HepG2 (cell line): ENCODE results near the gene SNX21. TPM values are rescaled to one million over a fixed set of nuclear protein-coding genes. Genes with fewer than 3 reads are reported as not detected.

Source experiments
- BORCS8-MEF2B ChIP-seq: sonication (generic); formaldehyde crosslinking; IDR thresholded peaks from 2 replicates; pipeline ENCODE4 v1.8.0; 2022; ENCODE audit warnings: mild to moderate bottlenecking, missing genetic modification reagents
- CAMTA2 ChIP-seq: sonication (generic); formaldehyde crosslinking; IDR thresholded peaks from 2 replicates; pipeline ENCODE4 v1.4.0; 2020; ENCODE audit warnings: mild to moderate bottlenecking, missing genetic modification reagents, borderline replicate concordance
- ETV6 ChIP-seq: sonication (generic); formaldehyde crosslinking; conservative IDR thresholded peaks from 2 replicates; pipeline ENCODE4 v1.4.0; 2020; ENCODE audit warnings: missing genetic modification reagents
- HES4 ChIP-seq: sonication (generic); formaldehyde crosslinking; IDR thresholded peaks from 2 replicates; pipeline ENCODE4 v1.9.0; 2021; ENCODE audit warnings: mild to moderate bottlenecking, missing genetic modification reagents, borderline replicate concordance
- IKZF1 ChIP-seq: fragments of 450-650 bp; IDR thresholded peaks from 2 replicates; pipeline ENCODE4 v1.7.1; 2016
- LCORL ChIP-seq, 2 experiments: fragments of 450-650 bp in 1 of 2; sonication (generic) in 1 of 2; formaldehyde crosslinking in 1 of 2; IDR thresholded peaks; 2 replicates each; pipeline versions ENCODE4 v1.5.0 to v1.6.1; 2017 to 2020; ENCODE audit warnings: antibody characterized with exemption in 1 of 2, missing genetic modification reagents in 1 of 2
- MLLT10 ChIP-seq: sonication (generic); formaldehyde crosslinking; IDR thresholded peaks from 2 replicates; pipeline ENCODE4 v1.4.0; 2020; ENCODE audit warnings: missing genetic modification reagents
- MYC ChIP-seq: sonication (generic); formaldehyde crosslinking; IDR thresholded peaks from 2 replicates; pipeline ENCODE4 v1.9.0; 2021; ENCODE audit warnings: missing genetic modification reagents, borderline replicate concordance
- NFIC ChIP-seq: IDR thresholded peaks from 2 replicates; pipeline ENCODE4 v1.6.1; 2012; ENCODE audit warnings: mild to moderate bottlenecking, low read length, inconsistent platforms
- ZKSCAN8 ChIP-seq: IDR thresholded peaks from 2 replicates; pipeline ENCODE4 v1.6.1; 2016; ENCODE audit warnings: borderline replicate concordance, missing genetic modification reagents, missing compliant biosample characterization
- ZMYM3 ChIP-seq: sonication (generic); formaldehyde crosslinking; IDR thresholded peaks from 2 replicates; pipeline ENCODE4 v1.5.1; 2020; ENCODE audit warnings: mild to moderate bottlenecking, missing genetic modification reagents
- ZNF274 ChIP-seq: sonication (generic); formaldehyde crosslinking; IDR thresholded peaks from 2 replicates; pipeline ENCODE4 v1.5.1; 2020; ENCODE audit warnings: mild to moderate bottlenecking, missing genetic modification reagents
- ZNF660 ChIP-seq: sonication (generic); formaldehyde crosslinking; IDR thresholded peaks from 2 replicates; pipeline ENCODE4 v1.5.1; 2020; ENCODE audit warnings: mild to moderate bottlenecking, low read depth, missing genetic modification reagents, borderline replicate concordance
- ZNF768 ChIP-seq: sonication (generic); formaldehyde crosslinking; IDR thresholded peaks from 2 replicates; pipeline ENCODE4 v1.4.0; 2020; ENCODE audit warnings: missing genetic modification reagents
- polyA plus RNA-seq, 8 experiments: library from polyadenylated mRNA; depleted of rRNA in 3 of 8; stranded (reverse) in 7 of 8; unstranded in 1 of 8; fragments of >200 nt; fragmentation: Illumina TruSeq in 4 of 8; extraction: Trizol in 4 of 8; gene quantifications; 2 replicates each; pipeline versions ENCODE4 v1.2.1 to v1.2.3, GENCODE V29; 2011 to 2016; ENCODE audit warnings: low read depth in 4 of 8, missing spikeins in 1 of 8, mixed read lengths in 1 of 8; ENCODE audit not compliant: insufficient read depth in 1 of 8
- total RNA-seq, 5 experiments: library from RNA; depleted of rRNA; stranded (reverse); fragments of >200 nt; fragmentation: Illumina TruSeq; extraction: Trizol; gene quantifications; 2 replicates each; pipeline ENCODE4 v1.2.3, GENCODE V29; 2016; ENCODE audit warnings: low read depth in 1 of 5
- TF ChIP-seq, protein P1 (sequence below): sonication (generic); formaldehyde crosslinking; IDR thresholded peaks from 2 replicates; pipeline ENCODE4 v1.4.0; 2020; ENCODE audit warnings: missing genetic modification reagents
- TF ChIP-seq, protein P2 (sequence below): sonication (generic); formaldehyde crosslinking; IDR thresholded peaks from 2 replicates; pipeline ENCODE4 v1.5.0; 2020; ENCODE audit warnings: missing genetic modification reagents
- TF ChIP-seq, protein P3 (sequence below): sonication (generic); formaldehyde crosslinking; IDR thresholded peaks from 2 replicates; pipeline ENCODE4 v1.9.0; 2021; ENCODE audit warnings: missing genetic modification reagents, borderline replicate concordance
- TF ChIP-seq, protein P4 (sequence below): IDR thresholded peaks from 2 replicates; pipeline ENCODE4 v1.6.1; 2018; ENCODE audit warnings: missing genetic modification reagents, mild to moderate bottlenecking, missing compliant biosample characterization
- TF ChIP-seq, protein P5 (sequence below): sonication (generic); formaldehyde crosslinking; IDR thresholded peaks from 2 replicates; pipeline ENCODE4 v1.5.0; 2020; ENCODE audit warnings: mild to moderate bottlenecking, missing genetic modification reagents
- TF ChIP-seq, protein P6 (sequence below): sonication (generic); formaldehyde crosslinking; IDR thresholded peaks from 2 replicates; pipeline ENCODE4 v1.4.0; 2020; ENCODE audit warnings: mild to moderate bottlenecking, missing genetic modification reagents

The SNX21 gene
- total and polyA plus RNA-seq, 2 of the 13 experiments (the other 11 are each of a cell fraction or from before 2014, with no cell fraction given), result 7.7 to 12.8 TPM

DNA sequence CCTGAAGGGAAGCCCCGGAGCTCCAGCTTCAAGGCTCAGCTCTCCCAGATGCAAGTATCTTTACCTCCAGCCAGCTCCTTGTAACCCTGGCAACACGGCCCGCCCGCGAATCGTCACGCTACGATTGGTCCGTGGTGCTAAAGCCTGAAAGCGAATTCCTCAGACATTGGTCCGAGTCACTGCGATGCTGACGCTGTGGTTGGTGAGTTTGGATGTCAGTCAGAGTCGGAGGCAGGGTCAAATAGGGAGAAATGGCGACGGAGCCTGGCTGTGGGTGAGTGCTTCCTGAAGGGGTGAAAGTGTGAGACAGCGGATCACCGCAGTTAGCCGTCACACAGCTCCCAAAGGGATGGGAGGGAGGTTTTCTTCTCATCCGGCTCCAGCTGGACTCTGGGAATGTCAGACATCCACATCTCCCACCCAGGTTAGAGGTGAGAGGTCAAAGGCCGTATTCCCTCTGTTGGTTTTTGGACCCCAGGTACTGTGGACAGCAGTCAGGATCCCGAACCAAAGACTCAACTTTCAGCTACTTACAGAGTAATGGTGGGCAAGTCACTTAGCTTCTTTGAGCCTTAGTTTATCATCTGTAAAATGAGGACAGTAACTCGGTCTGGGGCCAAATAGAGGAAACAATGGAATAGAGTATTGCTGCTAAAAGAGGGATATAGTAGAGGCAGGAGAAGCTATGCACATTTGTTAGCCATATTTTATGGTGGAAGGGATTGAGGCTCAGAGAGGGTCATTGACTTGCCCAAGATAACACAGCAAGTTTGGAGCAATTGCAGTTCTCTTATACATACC lies 47.6 kb downstream of the SNX21 start, which contains the start of gene ZSWIM1 (continued):
- TF ChIP-seq, protein P1, sequence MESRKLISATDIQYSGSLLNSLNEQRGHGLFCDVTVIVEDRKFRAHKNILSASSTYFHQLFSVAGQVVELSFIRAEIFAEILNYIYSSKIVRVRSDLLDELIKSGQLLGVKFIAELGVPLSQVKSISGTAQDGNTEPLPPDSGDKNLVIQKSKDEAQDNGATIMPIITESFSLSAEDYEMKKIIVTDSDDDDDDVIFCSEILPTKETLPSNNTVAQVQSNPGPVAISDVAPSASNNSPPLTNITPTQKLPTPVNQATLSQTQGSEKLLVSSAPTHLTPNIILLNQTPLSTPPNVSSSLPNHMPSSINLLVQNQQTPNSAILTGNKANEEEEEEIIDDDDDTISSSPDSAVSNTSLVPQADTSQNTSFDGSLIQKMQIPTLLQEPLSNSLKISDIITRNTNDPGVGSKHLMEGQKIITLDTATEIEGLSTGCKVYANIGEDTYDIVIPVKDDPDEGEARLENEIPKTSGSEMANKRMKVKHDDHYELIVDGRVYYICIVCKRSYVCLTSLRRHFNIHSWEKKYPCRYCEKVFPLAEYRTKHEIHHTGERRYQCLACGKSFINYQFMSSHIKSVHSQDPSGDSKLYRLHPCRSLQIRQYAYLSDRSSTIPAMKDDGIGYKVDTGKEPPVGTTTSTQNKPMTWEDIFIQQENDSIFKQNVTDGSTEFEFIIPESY (CRISPR knock-in tag), result peak; percentile 35; the same call in 1 of the 2 replicates
- TF ChIP-seq, protein P2, sequence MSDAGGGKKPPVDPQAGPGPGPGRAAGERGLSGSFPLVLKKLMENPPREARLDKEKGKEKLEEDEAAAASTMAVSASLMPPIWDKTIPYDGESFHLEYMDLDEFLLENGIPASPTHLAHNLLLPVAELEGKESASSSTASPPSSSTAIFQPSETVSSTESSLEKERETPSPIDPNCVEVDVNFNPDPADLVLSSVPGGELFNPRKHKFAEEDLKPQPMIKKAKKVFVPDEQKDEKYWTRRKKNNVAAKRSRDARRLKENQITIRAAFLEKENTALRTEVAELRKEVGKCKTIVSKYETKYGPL (CRISPR knock-in tag), result no peak
- TF ChIP-seq ZMYM3 (peak; percentile 66), LCORL (IDR thresholded peaks at IDR 0.05) (no peak), LCORL (CRISPR knock-in tag; IDR thresholded peaks at IDR 0.05) (peak; percentile 81; the same call in 1 of the 2 replicates), ETV6 (CRISPR knock-in tag) (peak; percentile 57; the same call in 1 of the 2 replicates), BORCS8-MEF2B (CRISPR knock-in tag) (peak; percentile 88), NFIC (no peak), CAMTA2 (0 out of 2 replicates have a peak, but pooled peaks have one; percentile 60), ZNF768 (peak; percentile 87; the same call in 1 of the 2 replicates), ZNF660 (CRISPR knock-in tag) (no peak), HES4 (peak; percentile 54; the same call in 1 of the 2 replicates), ZKSCAN8 (CRISPR knock-in tag) (peak; percentile 56; the same call in 1 of the 2 replicates), ZNF274 (peak; percentile 80; the same call in 1 of the 2 replicates), MLLT10 (CRISPR knock-in tag) (no peak), MYC (CRISPR knock-in tag) (peak; percentile 48; the same call in 1 of the 2 replicates), IKZF1 (no peak)
- TF ChIP-seq, protein P3, sequence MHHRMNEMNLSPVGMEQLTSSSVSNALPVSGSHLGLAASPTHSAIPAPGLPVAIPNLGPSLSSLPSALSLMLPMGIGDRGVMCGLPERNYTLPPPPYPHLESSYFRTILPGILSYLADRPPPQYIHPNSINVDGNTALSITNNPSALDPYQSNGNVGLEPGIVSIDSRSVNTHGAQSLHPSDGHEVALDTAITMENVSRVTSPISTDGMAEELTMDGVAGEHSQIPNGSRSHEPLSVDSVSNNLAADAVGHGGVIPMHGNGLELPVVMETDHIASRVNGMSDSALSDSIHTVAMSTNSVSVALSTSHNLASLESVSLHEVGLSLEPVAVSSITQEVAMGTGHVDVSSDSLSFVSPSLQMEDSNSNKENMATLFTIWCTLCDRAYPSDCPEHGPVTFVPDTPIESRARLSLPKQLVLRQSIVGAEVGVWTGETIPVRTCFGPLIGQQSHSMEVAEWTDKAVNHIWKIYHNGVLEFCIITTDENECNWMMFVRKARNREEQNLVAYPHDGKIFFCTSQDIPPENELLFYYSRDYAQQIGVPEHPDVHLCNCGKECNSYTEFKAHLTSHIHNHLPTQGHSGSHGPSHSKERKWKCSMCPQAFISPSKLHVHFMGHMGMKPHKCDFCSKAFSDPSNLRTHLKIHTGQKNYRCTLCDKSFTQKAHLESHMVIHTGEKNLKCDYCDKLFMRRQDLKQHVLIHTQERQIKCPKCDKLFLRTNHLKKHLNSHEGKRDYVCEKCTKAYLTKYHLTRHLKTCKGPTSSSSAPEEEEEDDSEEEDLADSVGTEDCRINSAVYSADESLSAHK (CRISPR knock-in tag), result no peak
- TF ChIP-seq, protein P4, sequence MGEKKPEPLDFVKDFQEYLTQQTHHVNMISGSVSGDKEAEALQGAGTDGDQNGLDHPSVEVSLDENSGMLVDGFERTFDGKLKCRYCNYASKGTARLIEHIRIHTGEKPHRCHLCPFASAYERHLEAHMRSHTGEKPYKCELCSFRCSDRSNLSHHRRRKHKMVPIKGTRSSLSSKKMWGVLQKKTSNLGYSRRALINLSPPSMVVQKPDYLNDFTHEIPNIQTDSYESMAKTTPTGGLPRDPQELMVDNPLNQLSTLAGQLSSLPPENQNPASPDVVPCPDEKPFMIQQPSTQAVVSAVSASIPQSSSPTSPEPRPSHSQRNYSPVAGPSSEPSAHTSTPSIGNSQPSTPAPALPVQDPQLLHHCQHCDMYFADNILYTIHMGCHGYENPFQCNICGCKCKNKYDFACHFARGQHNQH (CRISPR knock-in tag), result peak; percentile 87
- TF ChIP-seq, protein P5, sequence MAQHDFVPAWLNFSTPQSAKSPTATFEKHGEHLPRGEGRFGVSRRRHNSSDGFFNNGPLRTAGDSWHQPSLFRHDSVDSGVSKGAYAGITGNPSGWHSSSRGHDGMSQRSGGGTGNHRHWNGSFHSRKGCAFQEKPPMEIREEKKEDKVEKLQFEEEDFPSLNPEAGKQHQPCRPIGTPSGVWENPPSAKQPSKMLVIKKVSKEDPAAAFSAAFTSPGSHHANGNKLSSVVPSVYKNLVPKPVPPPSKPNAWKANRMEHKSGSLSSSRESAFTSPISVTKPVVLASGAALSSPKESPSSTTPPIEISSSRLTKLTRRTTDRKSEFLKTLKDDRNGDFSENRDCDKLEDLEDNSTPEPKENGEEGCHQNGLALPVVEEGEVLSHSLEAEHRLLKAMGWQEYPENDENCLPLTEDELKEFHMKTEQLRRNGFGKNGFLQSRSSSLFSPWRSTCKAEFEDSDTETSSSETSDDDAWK (CRISPR knock-in tag), result no peak
- TF ChIP-seq, protein P6, sequence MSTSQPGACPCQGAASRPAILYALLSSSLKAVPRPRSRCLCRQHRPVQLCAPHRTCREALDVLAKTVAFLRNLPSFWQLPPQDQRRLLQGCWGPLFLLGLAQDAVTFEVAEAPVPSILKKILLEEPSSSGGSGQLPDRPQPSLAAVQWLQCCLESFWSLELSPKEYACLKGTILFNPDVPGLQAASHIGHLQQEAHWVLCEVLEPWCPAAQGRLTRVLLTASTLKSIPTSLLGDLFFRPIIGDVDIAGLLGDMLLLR (CRISPR knock-in tag), result peak; percentile 64; the same call in 1 of the 2 replicates
